ENCODE data around the gene CHRNA4.
"Not testable (repeated sequence)": the region's sequence is repeated elsewhere in the genome, so short reads cannot be mapped to it uniquely, and the experiment has no call there.

Gene CHRNA4

DNA sequence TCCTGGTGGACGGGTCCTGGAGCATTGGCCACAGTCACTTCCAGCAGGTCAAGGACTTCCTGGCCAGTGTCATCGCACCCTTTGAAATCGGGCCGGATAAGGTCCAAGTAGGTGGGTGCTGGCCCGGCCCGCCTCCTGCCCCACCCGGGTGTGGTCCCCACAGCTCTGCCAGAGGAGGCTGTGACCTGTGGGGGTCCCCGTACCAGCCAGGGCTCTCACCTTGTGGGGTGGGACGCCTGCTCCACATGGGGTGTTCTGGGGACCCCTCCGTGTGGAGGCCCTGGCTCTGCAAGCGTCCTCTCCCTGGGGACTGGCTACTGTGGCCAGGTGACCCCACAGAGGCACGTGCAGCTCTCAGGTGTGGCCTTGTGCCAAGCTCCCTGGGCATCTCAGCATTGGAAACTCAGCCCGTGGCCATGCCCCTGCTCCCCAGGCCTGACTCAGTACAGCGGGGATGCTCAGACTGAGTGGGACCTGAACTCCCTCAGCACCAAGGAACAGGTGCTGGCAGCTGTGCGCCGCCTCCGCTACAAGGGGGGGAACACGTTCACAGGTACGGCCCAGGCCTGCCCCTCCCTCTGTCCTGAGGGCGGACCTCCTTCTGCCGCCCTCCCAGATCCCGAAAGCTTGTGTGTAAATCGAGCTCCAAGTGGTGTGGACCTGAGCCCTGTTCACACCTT, 53.5 kb downstream of the CHRNA4 start:
- H3K27me3 ChIP-seq (ENCODE audit: low read depth, low read length): no peaks in the 10 kb centered on the region
- H3K9ac ChIP-seq (ENCODE audit: low read length): no peak overlapping the region
- no peak overlapping the region for H3K27ac ChIP-seq (ENCODE audit: low read length)
- no peaks in the 10 kb centered on the region for H4K20me1 ChIP-seq (ENCODE audit: insufficient read depth, low read length)
- no peaks in the 10 kb centered on the region for H3K9me3 ChIP-seq (ENCODE audit: insufficient read depth, low read length)
- H3K4me1 ChIP-seq (ENCODE audit: low read length): no peaks in the 10 kb centered on the region
- H2AFZ ChIP-seq (ENCODE audit: low read depth, low read length): no peak overlapping the region
- H3K4me2 ChIP-seq (ENCODE audit: low read length): no peak overlapping the region
- TF ChIP-seq EZH2phosphoT487 (IDR thresholded peaks at IDR 0.05; ENCODE audit: low read depth) (no peak), CTCF (IDR thresholded peaks at IDR 0.05; ENCODE audit: low read depth, low read length) (no peak)
- H3K4me3 ChIP-seq (ENCODE audit: low read length): no peak overlapping the region
- no peaks in the 10 kb centered on the region for H3K79me2 ChIP-seq (ENCODE audit: low read length)
- H3K36me3 ChIP-seq (replicated peaks; ENCODE audit: low read depth, low read length): no peaks in the 10 kb centered on the region

DNA sequence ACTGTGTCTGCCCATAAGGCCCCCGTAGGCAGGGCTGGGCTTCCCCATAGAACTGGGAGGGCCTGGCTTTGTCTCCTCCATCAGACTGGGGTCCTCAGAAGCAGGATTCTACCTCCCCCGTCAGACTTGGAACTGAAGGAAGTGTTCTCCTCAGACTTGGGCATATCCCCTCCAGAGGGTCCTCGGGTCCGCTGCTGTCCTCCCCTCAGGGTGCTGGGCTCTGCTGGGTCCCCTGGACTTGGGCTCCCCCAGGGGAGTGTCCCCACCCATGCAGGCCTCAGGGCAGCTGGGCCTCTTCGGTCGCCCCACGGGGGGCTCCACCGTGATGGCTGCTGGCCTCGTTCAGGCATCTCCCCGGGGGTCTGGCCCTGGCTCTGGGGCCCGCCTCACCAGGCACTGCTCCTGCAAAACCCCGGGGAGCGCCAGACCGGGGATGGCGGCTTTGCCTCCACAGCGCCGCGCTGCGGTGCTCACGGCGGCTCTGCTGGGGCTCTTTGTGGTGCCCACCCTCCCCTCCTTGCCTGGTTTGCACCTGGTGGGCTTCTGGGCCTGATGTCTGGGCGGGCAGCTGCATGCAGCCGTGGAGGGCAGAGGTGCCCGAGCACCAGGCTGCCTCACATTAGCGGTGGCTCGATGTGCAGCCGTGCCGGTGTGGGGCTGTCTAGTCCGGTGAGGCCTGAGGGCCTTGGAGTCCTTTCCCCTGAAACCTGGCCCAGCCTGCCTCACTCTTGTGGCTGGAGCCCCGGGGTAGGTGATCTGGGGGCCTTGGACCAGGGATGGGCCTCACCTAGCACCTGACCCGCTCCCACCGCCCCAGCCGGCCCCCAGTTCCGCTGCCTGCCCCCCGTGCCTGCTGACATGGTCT, 54.2 kb downstream of the CHRNA4 start:
- no peak overlapping the region for H2AFZ ChIP-seq (ENCODE audit: low read depth, low read length)
- no peak overlapping the region for H3K4me2 ChIP-seq (ENCODE audit: low read length)
- H3K4me3 ChIP-seq (ENCODE audit: low read length): no peak overlapping the region
- no peaks in the 10 kb centered on the region for H3K27me3 ChIP-seq (ENCODE audit: low read depth, low read length)
- no peaks in the 10 kb centered on the region for H3K79me2 ChIP-seq (ENCODE audit: low read length)
- no peak overlapping the region for H3K9ac ChIP-seq (ENCODE audit: low read length)
- no peak for TF ChIP-seq EZH2phosphoT487 (IDR thresholded peaks at IDR 0.05; ENCODE audit: low read depth)
- H3K4me1 ChIP-seq (ENCODE audit: low read length): no peaks in the 10 kb centered on the region
- H3K36me3 ChIP-seq (replicated peaks; ENCODE audit: low read depth, low read length): no peaks in the 10 kb centered on the region
- H3K9me3 ChIP-seq (ENCODE audit: insufficient read depth, low read length): no peaks in the 10 kb centered on the region
- H4K20me1 ChIP-seq (ENCODE audit: insufficient read depth, low read length): no peaks in the 10 kb centered on the region
- no peak overlapping the region for H3K27ac ChIP-seq (ENCODE audit: low read length)

DNA sequence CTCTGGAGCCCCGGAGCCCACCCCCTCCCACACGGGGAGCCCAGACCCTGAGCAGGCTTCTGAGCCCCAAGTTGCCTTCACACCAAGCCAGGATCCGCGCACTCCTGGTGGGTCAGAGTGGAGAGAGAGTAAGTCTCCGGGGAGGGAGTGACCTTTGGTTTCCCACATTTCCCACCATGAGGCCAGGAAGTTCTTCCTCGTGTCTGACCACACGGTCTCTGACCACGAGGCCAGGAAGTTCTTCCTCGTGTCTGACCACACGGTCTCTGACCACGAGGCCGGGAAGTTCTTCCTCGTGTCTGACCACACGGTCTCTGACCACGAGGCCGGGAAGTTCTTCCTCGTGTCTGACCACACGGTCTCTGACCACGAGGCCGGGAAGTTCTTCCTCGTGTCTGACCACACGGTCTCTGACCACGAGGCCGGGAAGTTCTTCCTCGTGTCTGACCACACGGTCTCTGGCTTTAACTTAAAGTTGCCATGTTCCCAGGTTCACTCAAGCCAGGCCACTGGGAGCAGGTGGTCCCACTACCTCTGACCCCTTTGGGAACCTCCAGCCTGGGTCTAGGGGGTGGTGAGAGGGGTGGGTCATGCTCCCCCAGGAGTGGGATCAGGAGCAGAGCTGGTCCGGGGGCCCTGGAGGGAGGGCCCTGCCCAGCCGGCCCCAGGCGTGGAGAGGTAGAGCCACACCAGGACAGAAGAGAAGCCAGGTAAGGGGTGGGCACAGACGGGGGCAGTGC, 55.0 kb downstream of the CHRNA4 start:
- not testable (repeated sequence) for H3K9me3 ChIP-seq (ENCODE audit: insufficient read depth, low read length); H3K4me3 ChIP-seq (ENCODE audit: low read length); H3K27ac ChIP-seq (ENCODE audit: low read length); H3K9ac ChIP-seq (ENCODE audit: low read length); H2AFZ ChIP-seq (ENCODE audit: low read depth, low read length); H3K36me3 ChIP-seq (replicated peaks; ENCODE audit: low read depth, low read length); H3K4me1 ChIP-seq (ENCODE audit: low read length); H4K20me1 ChIP-seq (ENCODE audit: insufficient read depth, low read length); H3K27me3 ChIP-seq (ENCODE audit: low read depth, low read length); H3K4me2 ChIP-seq (ENCODE audit: low read length); H3K79me2 ChIP-seq (ENCODE audit: low read length)

GRCh38 chr20:63305393-63305792, 55.8 kb downstream of the CHRNA4 start:
- Histone ChIP-seq H3K4me1 (ENCODE audit: low read length) (no peaks in the 10 kb centered on the region), H3K27me3 (ENCODE audit: low read depth, low read length) (peaks cover 4% of the 10 kb centered on the region; the same call in 1 of the 2 replicates), H3K9me3 (ENCODE audit: insufficient read depth, low read length) (no peaks in the 10 kb centered on the region), H3K27ac (ENCODE audit: low read length) (no peak overlapping the region), H3K4me2 (ENCODE audit: low read length) (no peak overlapping the region), H3K4me3 (ENCODE audit: low read length) (no peak overlapping the region), H4K20me1 (ENCODE audit: insufficient read depth, low read length) (no peaks in the 10 kb centered on the region), H3K79me2 (ENCODE audit: low read length) (no peaks in the 10 kb centered on the region), H3K9ac (ENCODE audit: low read length) (no peak overlapping the region), H2AFZ (ENCODE audit: low read depth, low read length) (no peak overlapping the region), H3K36me3 (replicated peaks; ENCODE audit: low read depth, low read length) (no peaks in the 10 kb centered on the region)
- TF ChIP-seq EZH2phosphoT487 (IDR thresholded peaks at IDR 0.05; ENCODE audit: low read depth): no peak
- TF ChIP-seq CTCF (IDR thresholded peaks at IDR 0.05; ENCODE audit: low read depth, low read length): no peak

Measured in OCI-LY3 (cell line).